Karpas-422 (cell line): Measurements from ENCODE around the gene ITPK1. TPM values are rescaled to one million over a fixed set of nuclear protein-coding genes. Genes with fewer than 3 reads are reported as not detected.

Experiments
- DNase-seq: peaks from one replicate; pipeline ENCODE4 v3.0.0-alpha.2; 2015
- H2AFZ ChIP-seq: fragments of 200-600 bp; sonication (generic); 2 replicates; pipeline ENCODE4 v1.6.1; 2014; ENCODE audit warnings: antibody characterized with exemption, low read length, mixed read lengths
- H3K27ac ChIP-seq: fragments of 200-600 bp; sonication (generic); 2 replicates; pipeline ENCODE4 v1.5.1; 2014; ENCODE audit warnings: mild to moderate bottlenecking, low read length, moderate library complexity
- H3K27me3 ChIP-seq: fragments of 200-600 bp; sonication (generic); 2 replicates; pipeline ENCODE4 v1.6.1; 2014; ENCODE audit warnings: low read length, mixed read lengths
- H3K36me3 ChIP-seq: fragments of 200-600 bp; sonication (generic); 2 replicates; pipeline ENCODE4 v1.6.1; 2014; ENCODE audit warnings: low read length, mixed read lengths; ENCODE audit not compliant: insufficient read depth
- H3K4me1 ChIP-seq: fragments of 200-600 bp; sonication (generic); 2 replicates; pipeline ENCODE4 v1.6.1; 2014; ENCODE audit warnings: mild to moderate bottlenecking, low read length, mixed read lengths
- H3K4me2 ChIP-seq: fragments of 200-600 bp; sonication (generic); 2 replicates; pipeline ENCODE4 v1.6.1; 2014; ENCODE audit warnings: low read length, low read depth, mild to moderate bottlenecking; ENCODE audit not compliant: poor library complexity, severe bottlenecking
- H3K4me3 ChIP-seq: fragments of 200-600 bp; sonication (generic); 2 replicates; pipeline ENCODE4 v1.5.1; 2014; ENCODE audit warnings: mild to moderate bottlenecking, antibody characterized with exemption, low read length, mixed read lengths
- H3K79me2 ChIP-seq: fragments of 200-600 bp; sonication (generic); 2 replicates; pipeline ENCODE4 v1.6.1; 2014; ENCODE audit warnings: mild to moderate bottlenecking, low read length, mixed read lengths
- H3K9ac ChIP-seq: fragments of 200-600 bp; sonication (generic); 2 replicates; pipeline ENCODE4 v1.6.0; 2014; ENCODE audit warnings: low read length
- H3K9me2 ChIP-seq: fragments of 200-600 bp; sonication (generic), shearing (Covaris generic); replicated peaks from 2 replicates; pipeline ENCODE4 v1.6.0; 2014; ENCODE audit warnings: mild to moderate bottlenecking, low read length, moderate library complexity; ENCODE audit not compliant: insufficient read depth
- H3K9me3 ChIP-seq: fragments of 300-700, 200-600 bp; sonication (generic); 2 replicates; pipeline ENCODE4 v1.6.1; 2014; ENCODE audit warnings: low read length, mixed read lengths
- H4K20me1 ChIP-seq: fragments of 200-600 bp; sonication (generic); 2 replicates; pipeline ENCODE4 v1.6.1; 2014; ENCODE audit warnings: mild to moderate bottlenecking, antibody characterized with exemption, low read length, low read depth; ENCODE audit not compliant: insufficient read depth
- total RNA-seq: library from RNA; depleted of rRNA; stranded (reverse); fragments of >200 nt; shearing (Covaris generic); gene quantifications from 2 replicates; pipeline ENCODE4 v1.2.3, GENCODE V29; 2014; ENCODE audit warnings: low replicate concordance

ITPK1 gene
- total RNA-seq, 1 experiment from 2014 or later = 6.3 TPM

DNA sequence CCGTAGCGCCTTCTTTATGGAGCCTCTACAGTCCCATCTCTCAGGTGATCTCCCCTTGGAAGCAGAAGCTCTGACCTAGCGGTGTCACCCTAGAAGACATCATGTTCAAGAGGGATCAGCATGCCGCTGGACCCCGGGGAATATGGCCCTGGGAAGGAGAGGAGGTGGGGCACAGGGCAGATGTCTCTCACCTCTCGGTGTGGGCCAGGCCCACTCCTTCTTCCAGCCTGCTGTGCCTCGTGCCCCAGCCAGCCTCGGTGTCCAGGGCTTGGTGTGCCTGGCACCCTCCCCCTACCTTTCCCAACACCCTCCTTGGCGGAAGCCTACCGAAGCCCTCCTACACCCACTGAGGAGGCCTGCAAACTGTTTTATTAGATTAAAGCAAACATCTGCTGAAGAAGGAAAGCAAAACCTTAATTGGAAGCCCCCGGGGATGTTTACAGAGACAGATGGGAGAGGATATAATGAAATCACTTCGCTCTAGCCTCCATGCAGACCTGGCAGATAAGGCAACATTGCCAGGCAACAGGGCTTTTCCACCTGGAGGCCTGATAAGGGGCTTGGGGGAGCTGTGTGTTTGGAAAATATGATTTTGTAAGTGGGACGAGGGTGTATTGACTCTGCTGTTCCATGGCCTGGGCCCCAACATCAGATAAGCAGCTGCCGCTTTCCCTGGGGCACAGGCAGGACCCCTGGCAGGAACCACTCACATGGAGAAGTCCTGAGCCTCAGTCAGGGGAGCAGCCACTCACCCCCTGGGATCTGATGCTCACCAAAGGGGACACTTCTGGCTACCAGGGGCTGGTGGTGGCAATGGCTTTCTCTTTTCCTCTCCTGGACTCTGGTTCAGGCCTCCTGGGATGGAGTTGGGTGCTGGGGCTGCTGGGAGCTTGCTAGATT lies 198.4 kb downstream of the ITPK1 start:
- no peak for DNase-seq
- Histone ChIP-seq H2AFZ (no peak overlapping the region), H3K27ac (no peak overlapping the region), H3K36me3 (no peaks in the 10 kb centered on the region), H3K9me3 (no peaks in the 10 kb centered on the region), H3K9me2 (no peaks in the 10 kb centered on the region), H3K4me2 (no peak overlapping the region), H3K9ac (no peak overlapping the region), H3K27me3 (no peaks in the 10 kb centered on the region), H3K79me2 (no peaks in the 10 kb centered on the region), H3K4me3 (no peak overlapping the region), H3K4me1 (no peaks in the 10 kb centered on the region), H4K20me1 (no peaks in the 10 kb centered on the region; the same call in 1 of the 2 replicates)

DNA sequence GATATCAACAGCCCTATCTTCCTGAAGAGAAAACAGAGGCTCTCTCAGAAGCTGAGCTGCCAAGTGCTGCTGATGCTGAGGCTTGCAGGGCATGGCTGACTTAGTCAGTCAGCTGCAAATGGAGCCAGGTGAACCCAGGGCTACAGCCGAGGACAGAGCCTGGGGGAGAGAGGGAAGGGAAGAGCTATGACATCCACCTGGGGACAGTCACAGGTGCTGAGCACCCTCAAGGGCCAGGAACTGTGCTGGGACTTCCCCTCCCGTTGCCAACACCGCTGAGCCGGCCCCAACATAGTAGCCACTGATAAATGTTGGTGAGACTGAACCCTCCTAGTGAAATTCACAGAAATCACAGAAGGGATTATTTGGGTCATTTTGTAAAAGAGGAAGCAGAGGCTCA lies 199.5 kb downstream of the ITPK1 start:
- Histone ChIP-seq H3K4me3 (no peak overlapping the region), H3K9me2 (no peaks in the 10 kb centered on the region), H3K36me3 (no peaks in the 10 kb centered on the region), H3K4me2 (no peak overlapping the region), H3K27ac (no peak overlapping the region), H4K20me1 (no peaks in the 10 kb centered on the region; the same call in 1 of the 2 replicates), H3K79me2 (no peaks in the 10 kb centered on the region), H2AFZ (no peak overlapping the region), H3K4me1 (no peaks in the 10 kb centered on the region), H3K9me3 (no peaks in the 10 kb centered on the region), H3K9ac (no peak overlapping the region), H3K27me3 (no peaks in the 10 kb centered on the region)
- DNase-seq = no peak

DNA sequence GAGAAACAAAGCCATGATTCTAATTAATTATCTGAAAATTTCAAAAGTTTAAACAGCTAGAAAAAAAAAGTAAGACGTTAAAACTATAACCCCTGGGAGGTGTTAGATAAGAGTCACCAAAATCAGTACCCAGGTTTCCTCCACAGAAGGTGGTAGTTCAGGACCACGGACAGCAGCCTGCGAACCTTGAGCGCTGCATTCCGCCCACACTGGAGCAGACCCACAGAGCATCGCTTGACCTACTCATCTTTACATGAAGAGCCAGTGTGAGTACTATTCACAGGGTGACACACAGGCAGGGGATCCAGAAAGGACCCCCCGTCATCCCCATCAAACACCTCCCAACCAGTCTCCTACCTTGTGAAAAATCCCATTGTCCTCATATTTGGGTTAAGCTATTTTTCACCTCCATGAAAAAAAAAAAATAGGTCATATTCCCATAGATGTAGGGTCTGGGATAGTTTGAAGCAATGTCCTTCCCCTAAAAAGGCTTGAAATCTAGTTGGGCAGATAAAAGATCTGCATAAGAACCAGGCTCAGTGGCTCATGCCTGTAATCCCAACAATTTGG lies 201.6 kb downstream of the ITPK1 start:
- no peaks in the 10 kb centered on the region for H3K36me3 ChIP-seq
- H3K4me1 ChIP-seq = no peaks in the 10 kb centered on the region
- no peaks in the 10 kb centered on the region for H3K9me3 ChIP-seq
- no peak overlapping the region for H2AFZ ChIP-seq
- H3K9ac ChIP-seq = no peak overlapping the region
- no peaks in the 10 kb centered on the region; the same call in 1 of the 2 replicates for H4K20me1 ChIP-seq
- no peaks in the 10 kb centered on the region for H3K27me3 ChIP-seq
- no peak overlapping the region for H3K27ac ChIP-seq
- no peak overlapping the region for H3K4me3 ChIP-seq
- no peak overlapping the region for H3K4me2 ChIP-seq
- no peaks in the 10 kb centered on the region for H3K79me2 ChIP-seq
- peak; percentile 85 for DNase-seq
- no peaks in the 10 kb centered on the region for H3K9me2 ChIP-seq

DNA sequence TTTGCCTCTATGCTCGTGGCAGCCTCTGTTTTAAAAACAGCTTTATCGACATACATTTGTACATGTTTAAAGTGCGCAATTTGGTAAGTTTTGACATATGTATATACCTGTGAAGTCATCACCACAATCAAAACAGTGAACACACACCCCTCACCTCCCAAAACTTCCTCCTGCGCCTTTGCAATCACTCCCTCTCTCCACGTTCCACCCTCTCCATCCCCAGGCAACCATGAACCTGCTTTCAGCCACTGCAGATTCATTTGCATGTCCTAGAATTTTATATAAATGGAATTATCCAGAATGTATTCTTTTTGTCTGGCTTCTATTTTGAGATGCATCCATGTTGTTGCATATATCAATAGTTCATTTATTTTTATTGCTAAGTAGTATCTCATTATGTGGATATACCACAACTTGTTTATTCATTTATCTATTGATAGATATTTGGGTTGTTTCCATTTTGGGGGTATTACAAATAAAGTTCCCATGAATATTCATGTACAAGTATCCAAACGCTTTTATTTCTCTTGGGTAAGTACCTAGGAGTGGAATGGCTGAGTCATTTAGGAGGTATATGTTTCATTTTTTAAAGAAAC lies 208.3 kb downstream of the ITPK1 start:
- no peaks in the 10 kb centered on the region for H3K79me2 ChIP-seq
- H3K4me2 ChIP-seq = no peak overlapping the region
- no peaks in the 10 kb centered on the region for H4K20me1 ChIP-seq
- H3K9ac ChIP-seq = no peak overlapping the region
- no peaks in the 10 kb centered on the region for H3K9me3 ChIP-seq
- no peaks in the 10 kb centered on the region for H3K4me1 ChIP-seq
- no peak overlapping the region for H2AFZ ChIP-seq
- DNase-seq = no peak
- H3K9me2 ChIP-seq = no peaks in the 10 kb centered on the region
- no peak overlapping the region for H3K27ac ChIP-seq
- H3K4me3 ChIP-seq = no peak overlapping the region
- no peaks in the 10 kb centered on the region for H3K27me3 ChIP-seq
- no peaks in the 10 kb centered on the region for H3K36me3 ChIP-seq

DNA sequence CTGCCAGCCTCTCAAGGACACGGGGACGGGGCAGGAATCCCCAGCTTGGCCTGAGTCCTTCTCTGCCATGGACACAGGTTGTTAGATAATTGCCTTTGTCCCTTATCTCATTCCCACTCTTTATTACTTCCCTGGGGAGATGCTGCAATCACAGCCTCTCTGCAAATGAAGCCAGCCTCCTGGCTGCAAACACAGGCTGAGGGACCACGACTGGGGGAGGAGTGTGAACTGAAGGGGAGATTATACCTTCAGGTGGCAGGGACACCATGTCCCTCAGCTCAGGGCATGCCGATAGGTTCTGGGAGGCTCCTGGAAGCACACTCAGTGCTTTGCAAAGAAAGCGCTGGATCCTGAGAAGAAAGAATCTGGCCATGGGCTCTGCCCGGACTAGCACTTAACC lies 208.9 kb downstream of the ITPK1 start:
- Histone ChIP-seq H3K79me2 (no peaks in the 10 kb centered on the region), H3K9ac (no peak overlapping the region), H3K9me2 (no peaks in the 10 kb centered on the region), H3K9me3 (no peaks in the 10 kb centered on the region), H3K4me1 (no peaks in the 10 kb centered on the region), H4K20me1 (no peaks in the 10 kb centered on the region), H3K36me3 (no peaks in the 10 kb centered on the region), H3K4me3 (no peak overlapping the region), H3K27ac (no peak overlapping the region), H3K27me3 (no peaks in the 10 kb centered on the region), H3K4me2 (no peak overlapping the region), H2AFZ (no peak overlapping the region)
- no peak for DNase-seq

DNA sequence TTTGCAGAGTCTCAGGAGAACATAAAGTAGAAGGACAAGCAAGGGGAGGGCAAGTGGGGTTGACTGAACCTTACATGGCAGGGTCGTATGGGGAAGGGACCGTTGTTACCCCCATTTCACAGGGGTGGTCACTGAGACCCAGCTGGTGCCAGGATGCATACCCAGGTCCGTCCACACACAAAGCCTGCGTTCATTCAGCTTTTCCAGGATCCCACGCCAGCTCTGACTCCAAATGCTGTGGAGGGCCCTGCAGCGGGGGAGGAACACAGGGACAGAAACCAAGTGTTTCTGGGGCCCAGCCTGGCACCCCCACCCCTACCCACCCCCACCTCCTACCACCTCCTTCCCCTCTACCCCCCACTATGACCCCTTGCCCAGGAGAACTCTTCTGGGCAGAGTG lies 209.3 kb downstream of the ITPK1 start:
- DNase-seq = no peak
- Histone ChIP-seq H3K9me2 (no peaks in the 10 kb centered on the region), H3K27ac (no peak overlapping the region)

DNA sequence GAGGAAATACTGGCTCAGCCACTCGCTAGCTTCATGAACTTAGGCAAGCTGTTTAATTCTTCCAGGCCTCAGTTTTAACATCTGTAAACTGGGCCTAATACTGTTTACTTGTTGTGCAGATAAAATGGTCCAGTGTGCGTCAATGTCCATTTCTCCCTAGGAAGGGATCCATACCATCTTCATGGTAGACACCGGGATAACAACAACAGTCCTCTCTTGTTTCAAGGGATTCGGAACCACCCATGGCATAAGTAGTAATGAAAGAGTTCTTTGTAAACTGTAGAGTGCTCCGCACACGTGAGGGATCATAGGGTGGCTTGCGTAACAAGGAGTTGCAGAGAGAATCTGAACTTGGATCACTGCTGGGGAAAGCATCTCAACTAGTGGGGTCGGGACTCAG lies 210.1 kb downstream of the ITPK1 start:
- no peaks in the 10 kb centered on the region for H4K20me1 ChIP-seq
- H3K27me3 ChIP-seq = no peaks in the 10 kb centered on the region
- no peaks in the 10 kb centered on the region for H3K79me2 ChIP-seq
- no peak overlapping the region for H3K4me2 ChIP-seq
- H3K4me3 ChIP-seq = no peak overlapping the region
- no peak overlapping the region for H3K27ac ChIP-seq
- no peaks in the 10 kb centered on the region for H3K9me3 ChIP-seq
- no peak overlapping the region for H3K9ac ChIP-seq
- no peak overlapping the region for H2AFZ ChIP-seq
- H3K9me2 ChIP-seq = no peaks in the 10 kb centered on the region
- no peaks in the 10 kb centered on the region for H3K4me1 ChIP-seq
- no peak for DNase-seq
- no peaks in the 10 kb centered on the region for H3K36me3 ChIP-seq

More for the DNA sequence above, 209.3 kb downstream of the ITPK1 start:
- Histone ChIP-seq H2AFZ (no peak overlapping the region), H3K9ac (no peak overlapping the region), H4K20me1 (no peaks in the 10 kb centered on the region), H3K79me2 (no peaks in the 10 kb centered on the region), H3K4me3 (no peak overlapping the region), H3K4me2 (no peak overlapping the region), H3K4me1 (no peaks in the 10 kb centered on the region), H3K36me3 (no peaks in the 10 kb centered on the region), H3K27me3 (no peaks in the 10 kb centered on the region), H3K9me3 (no peaks in the 10 kb centered on the region)

DNA sequence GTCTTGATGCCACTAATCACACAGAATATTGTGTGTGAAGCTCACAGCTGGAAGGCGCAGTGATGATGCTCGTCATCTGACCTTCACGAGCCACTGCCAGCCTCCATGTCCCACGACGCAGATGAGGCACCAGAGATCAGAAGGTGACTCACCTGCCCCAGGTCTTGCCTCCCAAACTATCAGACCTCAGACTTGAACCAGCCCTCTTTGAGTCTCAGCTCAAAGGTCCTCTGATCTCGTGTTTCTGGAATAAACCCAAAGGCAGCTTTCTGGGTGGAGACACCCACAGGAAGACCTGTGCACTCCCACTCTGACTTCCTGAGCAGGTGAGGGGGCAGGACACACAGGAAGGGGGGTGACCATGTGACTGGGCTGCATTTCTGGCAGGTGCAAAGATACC lies 212.4 kb downstream of the ITPK1 start:
- H3K9me3 ChIP-seq = no peaks in the 10 kb centered on the region
- H4K20me1 ChIP-seq = no peaks in the 10 kb centered on the region
- H3K36me3 ChIP-seq = no peaks in the 10 kb centered on the region
- no peak overlapping the region for H3K4me3 ChIP-seq
- no peak overlapping the region for H3K27ac ChIP-seq
- no peaks in the 10 kb centered on the region for H3K27me3 ChIP-seq
- H3K79me2 ChIP-seq = no peaks in the 10 kb centered on the region
- H3K9me2 ChIP-seq = no peaks in the 10 kb centered on the region
- H2AFZ ChIP-seq = no peak overlapping the region
- no peaks in the 10 kb centered on the region for H3K4me1 ChIP-seq
- DNase-seq = no peak
- no peak overlapping the region for H3K9ac ChIP-seq
- H3K4me2 ChIP-seq = no peak overlapping the region
